ENCODE results near the gene U2SURP. TPM values are rescaled to one million over a fixed set of nuclear protein-coding genes. Genes with fewer than 3 reads are reported as not detected.
"Not testable (repeated sequence)": the region's sequence is repeated elsewhere in the genome, so short reads cannot be mapped to it uniquely, and the experiment has no call there.

U2SURP gene
- total RNA-seq, 1 donor from 2014 or later = 72.2 TPM

DNA sequence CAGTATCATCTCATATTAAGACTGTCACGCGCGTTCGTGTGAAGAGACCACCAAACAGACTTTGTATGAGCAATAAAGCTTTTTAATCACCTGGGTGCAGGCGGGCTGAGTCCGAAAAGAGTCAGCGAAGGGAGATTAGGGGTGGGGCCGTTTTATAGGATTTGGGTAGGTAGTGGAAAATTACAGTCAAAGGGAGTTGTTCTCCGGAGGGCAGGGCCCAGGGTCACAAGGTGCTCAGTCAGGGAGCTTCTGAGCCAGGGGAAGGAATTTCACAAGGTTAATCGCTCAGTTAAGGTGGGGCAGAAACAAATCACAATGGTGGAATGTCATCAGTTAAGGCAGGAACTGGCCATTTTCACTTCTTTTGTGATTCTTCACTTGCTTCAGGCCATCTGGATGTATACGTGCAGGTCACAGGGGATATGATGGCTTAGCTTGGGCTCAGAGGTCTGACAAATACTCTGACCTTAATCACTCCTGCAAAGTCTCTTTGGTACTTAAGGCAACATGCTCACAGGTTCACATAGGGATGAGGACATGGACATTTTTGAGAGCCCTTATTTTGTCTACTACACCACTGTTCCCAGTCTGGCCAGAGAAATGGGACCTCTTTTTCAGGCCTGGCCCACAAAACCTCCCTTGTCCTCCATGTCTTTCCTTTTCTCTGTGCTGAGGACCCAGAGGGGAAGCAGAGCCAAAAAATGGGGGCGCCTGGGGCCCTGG lies 71.1 kb downstream of the U2SURP start:
- DNase-seq (ENCODE audit: extremely low spot score in 2 of 2); H3K27ac ChIP-seq; H3K4me3 ChIP-seq; intact Hi-C loops (cut with DNase I); H3K4me1 ChIP-seq; H3K36me3 ChIP-seq; H3K27me3 ChIP-seq; H3K9me3 ChIP-seq: not testable (repeated sequence)
- peak in 1 of 2 donors; percentile 33 for TF ChIP-seq POLR2AphosphoS5 (IDR thresholded peaks at IDR 0.05; ENCODE audit: insufficient read depth in 1 of 2, low read depth in 1 of 2)

- H3K36me3 ChIP-seq; H3K9me3 ChIP-seq; H3K27me3 ChIP-seq; intact Hi-C loops (cut with DNase I); H3K4me3 ChIP-seq; DNase-seq (ENCODE audit: extremely low spot score in 2 of 2); H3K4me1 ChIP-seq; H3K27ac ChIP-seq: not testable (repeated sequence)
Measured at GRCh38 chr3:143073541-143073940, 72.2 kb downstream of the U2SURP start.

GRCh38 chr3:143073983-143074382 lies 72.6 kb downstream of the U2SURP start:
- H3K27me3 ChIP-seq; H3K4me1 ChIP-seq; H3K4me3 ChIP-seq; DNase-seq (ENCODE audit: extremely low spot score in 2 of 2); H3K36me3 ChIP-seq; intact Hi-C loops (cut with DNase I); H3K27ac ChIP-seq; H3K9me3 ChIP-seq: not testable (repeated sequence)

GRCh38 chr3:143078883-143079282 lies 77.5 kb downstream of the U2SURP start:
- DNase-seq (ENCODE audit: extremely low spot score in 2 of 2) = no peak
- intact Hi-C loops (cut with DNase I) = no loop called here
- no peak for TF ChIP-seq POLR2AphosphoS5 (IDR thresholded peaks at IDR 0.05; ENCODE audit: insufficient read depth in 1 of 2, low read depth in 1 of 2)
- Histone ChIP-seq H3K27ac (no peak overlapping the region), H3K27me3 (no peaks in the 10 kb centered on the region), H3K9me3 (no peaks in the 10 kb centered on the region), H3K4me1 (no peaks in the 10 kb centered on the region), H3K4me3 (no peak overlapping the region), H3K36me3 (no peaks in the 10 kb centered on the region)

DNA sequence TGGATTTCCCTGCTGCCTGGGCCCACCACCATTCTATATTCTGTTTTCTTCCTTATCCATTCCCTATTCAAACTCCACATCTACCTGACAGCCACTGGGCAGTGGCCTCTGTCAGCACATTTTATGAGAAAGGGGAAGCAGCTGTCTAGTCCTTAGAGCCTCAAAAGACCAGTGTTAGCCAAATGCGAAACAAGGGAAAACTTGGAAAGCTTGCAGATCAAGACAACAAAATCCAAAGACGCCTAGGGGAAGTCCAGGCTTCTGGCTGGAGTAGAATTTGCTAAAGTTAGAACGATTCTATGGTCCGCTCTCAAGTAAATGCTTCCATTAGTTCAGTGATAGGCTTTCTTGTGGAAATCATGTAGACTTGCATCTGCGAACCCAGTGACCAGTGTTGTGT lies 78.8 kb downstream of the U2SURP start:
- Histone ChIP-seq H3K27me3 (no peaks in the 10 kb centered on the region), H3K27ac (no peak overlapping the region), H3K4me3 (no peak overlapping the region), H3K9me3 (no peaks in the 10 kb centered on the region), H3K4me1 (no peaks in the 10 kb centered on the region), H3K36me3 (no peaks in the 10 kb centered on the region)
- no peak for TF ChIP-seq POLR2AphosphoS5 (IDR thresholded peaks at IDR 0.05; ENCODE audit: insufficient read depth in 1 of 2, low read depth in 1 of 2)
- TF ChIP-seq, protein P1, sequence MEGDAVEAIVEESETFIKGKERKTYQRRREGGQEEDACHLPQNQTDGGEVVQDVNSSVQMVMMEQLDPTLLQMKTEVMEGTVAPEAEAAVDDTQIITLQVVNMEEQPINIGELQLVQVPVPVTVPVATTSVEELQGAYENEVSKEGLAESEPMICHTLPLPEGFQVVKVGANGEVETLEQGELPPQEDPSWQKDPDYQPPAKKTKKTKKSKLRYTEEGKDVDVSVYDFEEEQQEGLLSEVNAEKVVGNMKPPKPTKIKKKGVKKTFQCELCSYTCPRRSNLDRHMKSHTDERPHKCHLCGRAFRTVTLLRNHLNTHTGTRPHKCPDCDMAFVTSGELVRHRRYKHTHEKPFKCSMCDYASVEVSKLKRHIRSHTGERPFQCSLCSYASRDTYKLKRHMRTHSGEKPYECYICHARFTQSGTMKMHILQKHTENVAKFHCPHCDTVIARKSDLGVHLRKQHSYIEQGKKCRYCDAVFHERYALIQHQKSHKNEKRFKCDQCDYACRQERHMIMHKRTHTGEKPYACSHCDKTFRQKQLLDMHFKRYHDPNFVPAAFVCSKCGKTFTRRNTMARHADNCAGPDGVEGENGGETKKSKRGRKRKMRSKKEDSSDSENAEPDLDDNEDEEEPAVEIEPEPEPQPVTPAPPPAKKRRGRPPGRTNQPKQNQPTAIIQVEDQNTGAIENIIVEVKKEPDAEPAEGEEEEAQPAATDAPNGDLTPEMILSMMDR (IDR thresholded peaks at IDR 0.05) = no peak
- TF ChIP-seq POLR2A (IDR thresholded peaks at IDR 0.05) = no peak
- DNase-seq (ENCODE audit: extremely low spot score in 2 of 2) = no peak
- intact Hi-C loops (cut with DNase I) = no loop called here

- no peaks in the 10 kb centered on the region for H3K4me1 ChIP-seq
- no peaks in the 10 kb centered on the region for H3K9me3 ChIP-seq
- intact Hi-C loops (cut with DNase I) = no loop called here
- no peak for TF ChIP-seq POLR2A (IDR thresholded peaks at IDR 0.05)
- TF ChIP-seq POLR2AphosphoS5 (IDR thresholded peaks at IDR 0.05; ENCODE audit: insufficient read depth in 1 of 2, low read depth in 1 of 2) = no peak
- TF ChIP-seq, protein P1 (IDR thresholded peaks at IDR 0.05) = no peak
- DNase-seq (ENCODE audit: extremely low spot score in 2 of 2) = no peak
- no peak overlapping the region for H3K27ac ChIP-seq
- no peak overlapping the region for H3K4me3 ChIP-seq
- no peaks in the 10 kb centered on the region for H3K27me3 ChIP-seq
- H3K36me3 ChIP-seq = no peaks in the 10 kb centered on the region
Measured at GRCh38 chr3:143081365-143081764, 80.0 kb downstream of the U2SURP start.

DNA sequence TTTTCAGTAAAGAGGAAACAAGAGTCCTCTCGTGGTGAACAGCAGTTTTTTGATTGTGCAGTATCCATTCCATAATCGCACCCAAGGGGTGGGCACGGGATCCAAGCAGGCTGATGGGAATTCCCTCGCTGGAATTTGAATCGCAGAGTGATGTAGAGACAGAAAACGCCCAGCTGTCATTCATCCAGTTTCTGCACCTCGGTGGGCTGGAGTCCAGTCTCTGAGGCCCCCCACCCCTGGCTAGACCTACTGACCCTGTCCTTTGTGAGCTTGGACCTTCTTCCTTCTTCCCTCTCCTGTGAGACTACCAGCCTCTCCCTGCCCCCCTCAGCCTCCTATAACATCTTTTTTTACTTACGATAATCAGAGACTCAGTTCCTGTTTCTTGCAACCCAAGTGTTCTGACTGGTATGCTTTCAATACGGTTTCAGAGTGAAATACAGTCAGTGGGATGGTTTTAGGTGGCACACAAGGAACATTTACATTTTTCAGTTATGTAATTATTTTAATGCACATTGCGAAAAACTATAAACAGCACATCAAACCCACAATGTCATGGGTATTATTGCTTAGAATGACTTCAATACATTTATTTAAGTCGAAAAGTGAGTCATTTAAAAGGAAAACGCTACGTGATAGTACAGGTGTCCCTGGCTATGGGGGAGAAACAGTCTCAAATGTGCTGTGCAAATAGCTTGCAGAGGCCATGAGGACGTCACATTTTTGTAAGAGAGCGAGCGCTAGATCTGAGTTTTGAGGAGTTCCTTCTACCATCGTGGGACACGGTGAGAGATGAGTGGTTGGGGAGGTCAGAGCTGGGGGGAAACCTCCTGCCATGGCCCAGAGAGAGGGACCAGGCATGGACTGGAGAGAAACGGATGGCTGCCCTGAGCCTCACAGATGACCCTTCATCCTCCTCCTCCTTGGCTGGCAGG lies 80.7 kb downstream of the U2SURP start:
- TF ChIP-seq POLR2AphosphoS5 (IDR thresholded peaks at IDR 0.05; ENCODE audit: insufficient read depth in 1 of 2, low read depth in 1 of 2) (no peak), POLR2A (IDR thresholded peaks at IDR 0.05) (no peak)
- TF ChIP-seq, protein P1 (IDR thresholded peaks at IDR 0.05) = no peak
- no peak overlapping the region for H3K4me3 ChIP-seq
- no peak overlapping the region for H3K27ac ChIP-seq
- H3K9me3 ChIP-seq = no peaks in the 10 kb centered on the region
- H3K27me3 ChIP-seq = no peaks in the 10 kb centered on the region
- H3K36me3 ChIP-seq = no peaks in the 10 kb centered on the region
- no peak for DNase-seq (ENCODE audit: extremely low spot score in 2 of 2)
- H3K4me1 ChIP-seq = no peaks in the 10 kb centered on the region
- intact Hi-C loops (cut with DNase I) = no loop called here
